H4 (cell line): Measurements from ENCODE around the gene CDYL. TPM values are rescaled to one million over a fixed set of nuclear protein-coding genes. Genes with fewer than 3 reads are reported as not detected.

Experiments used
- DNase-seq: peaks from one replicate; pipeline ENCODE4 v3.0.0-alpha.2; 2015; ENCODE audit warnings: low spot score
- total RNA-seq: library from RNA; depleted of rRNA; stranded (reverse); fragments of >200 nt; shearing (Covaris generic); gene quantifications from 2 replicates; pipeline ENCODE4 v1.2.3, GENCODE V29; 2014

Gene CDYL
- total RNA-seq, 1 experiment from 2014 or later = 16.0 TPM

DNA sequence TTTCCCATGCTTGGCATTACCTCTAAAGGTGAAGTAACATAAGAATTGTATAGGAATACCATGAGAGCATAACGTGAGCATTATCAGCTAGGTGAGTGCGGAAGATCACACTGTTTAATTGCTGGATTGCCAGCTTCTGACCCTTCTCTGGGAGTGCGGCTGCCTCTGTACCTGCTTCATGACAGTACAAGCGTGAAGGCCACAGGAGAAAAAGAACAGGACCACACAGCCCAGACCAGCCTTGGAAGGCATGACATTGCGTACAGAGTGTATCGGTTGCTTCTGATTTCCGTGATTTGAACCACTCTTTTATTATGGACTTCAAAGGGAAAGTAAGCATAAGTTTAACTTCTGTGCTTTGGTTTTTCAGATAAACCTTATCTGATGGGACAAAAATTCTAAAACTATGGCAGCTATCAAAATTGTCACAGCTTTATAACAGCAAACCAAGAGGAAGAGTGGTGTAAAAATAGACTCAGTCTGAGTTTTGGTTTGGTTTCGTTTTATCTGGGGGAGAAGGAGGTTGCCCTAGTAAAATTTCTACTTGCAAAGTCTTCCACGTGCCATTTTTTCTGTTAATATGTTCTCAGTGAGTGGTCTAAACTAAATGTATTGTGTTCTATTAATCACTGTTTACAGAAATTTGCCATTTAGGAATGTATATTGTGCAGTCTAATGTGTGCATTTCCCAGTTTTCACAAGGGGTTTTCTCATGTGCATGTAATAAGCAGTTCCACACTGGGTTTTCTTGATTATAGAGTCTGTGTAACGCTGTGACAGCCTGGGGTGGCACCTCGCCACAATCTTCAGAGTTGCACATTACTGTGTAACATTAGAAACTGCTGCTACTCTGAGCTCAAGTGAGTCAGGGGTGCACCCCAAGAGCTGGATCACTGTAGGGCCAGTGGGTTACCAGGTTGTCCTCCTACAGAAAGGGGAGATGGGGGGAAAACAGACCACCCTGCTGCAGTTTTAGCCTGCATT is 130.4 kb downstream of the CDYL start:
- DNase-seq = no peak

DNA sequence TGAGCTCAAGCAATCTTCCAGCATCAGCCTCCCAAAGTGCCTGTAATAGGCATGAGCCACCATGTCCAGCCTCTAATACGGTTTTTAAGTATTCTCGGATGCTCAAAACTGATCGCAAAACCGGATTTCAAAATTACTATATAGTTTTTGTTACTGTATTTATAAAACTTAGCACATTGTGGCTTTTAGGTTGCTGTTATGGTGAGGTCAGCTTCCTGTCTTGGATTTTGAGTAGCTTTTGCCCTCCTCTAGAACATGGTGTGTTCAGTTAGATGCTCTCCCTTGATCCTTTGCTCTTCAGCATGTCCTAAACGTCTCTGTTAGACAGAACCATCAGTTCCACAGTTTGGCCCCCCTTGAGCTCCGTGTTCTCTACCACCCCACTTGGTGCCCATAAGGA is 131.4 kb downstream of the CDYL start:
- DNase-seq = no peak

DNA sequence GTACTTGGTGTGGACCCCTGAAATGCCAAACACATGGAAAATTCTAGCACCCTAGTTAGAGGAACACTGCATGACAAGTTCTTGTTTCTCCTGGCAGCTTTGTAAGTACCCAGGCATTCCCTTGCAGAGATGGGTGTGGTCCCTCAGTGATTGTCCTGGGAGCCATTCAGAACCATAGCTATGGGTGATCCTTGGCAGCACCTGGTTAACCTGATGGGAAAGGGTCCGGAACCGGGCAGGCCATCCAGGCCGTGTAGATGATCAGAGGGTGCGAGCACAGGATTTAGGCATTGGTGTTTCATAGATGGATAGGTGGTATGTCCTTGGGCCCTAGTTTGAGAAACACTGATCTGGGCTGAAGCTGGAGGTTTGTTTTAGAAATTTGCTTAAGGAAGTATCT is 131.9 kb downstream of the CDYL start:
- no peak for DNase-seq

DNA sequence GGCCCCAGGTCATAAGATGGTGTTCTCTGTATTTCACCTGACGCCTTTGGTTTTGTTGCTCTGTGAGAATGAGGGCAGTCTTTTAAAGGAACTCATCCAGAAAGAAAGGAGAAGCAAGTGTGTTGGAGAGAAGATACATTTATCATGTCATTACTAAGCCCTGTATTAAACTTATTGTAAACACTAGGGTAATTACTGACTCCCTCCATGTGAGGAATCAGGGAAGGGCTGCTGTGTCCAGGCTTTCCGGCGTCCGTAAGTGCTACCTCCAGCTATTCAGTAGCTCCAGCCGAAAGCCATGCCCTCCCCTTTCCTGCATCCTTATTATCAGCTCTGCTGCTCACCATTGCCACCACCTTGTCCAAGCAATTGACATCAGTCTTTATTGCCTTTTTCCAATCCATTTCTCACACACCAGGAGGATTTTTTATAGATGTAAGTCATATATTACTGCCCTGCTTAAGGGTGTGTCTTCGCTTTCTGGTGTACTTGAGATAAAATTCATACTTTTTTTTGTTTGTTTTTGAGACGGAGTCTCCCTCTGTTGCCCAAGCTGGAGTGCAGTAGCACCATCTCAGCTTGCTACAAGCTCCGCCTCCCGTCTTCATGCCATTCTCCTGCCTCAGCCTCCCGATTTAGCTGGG is 133.0 kb downstream of the CDYL start:
- DNase-seq = no peak

DNA sequence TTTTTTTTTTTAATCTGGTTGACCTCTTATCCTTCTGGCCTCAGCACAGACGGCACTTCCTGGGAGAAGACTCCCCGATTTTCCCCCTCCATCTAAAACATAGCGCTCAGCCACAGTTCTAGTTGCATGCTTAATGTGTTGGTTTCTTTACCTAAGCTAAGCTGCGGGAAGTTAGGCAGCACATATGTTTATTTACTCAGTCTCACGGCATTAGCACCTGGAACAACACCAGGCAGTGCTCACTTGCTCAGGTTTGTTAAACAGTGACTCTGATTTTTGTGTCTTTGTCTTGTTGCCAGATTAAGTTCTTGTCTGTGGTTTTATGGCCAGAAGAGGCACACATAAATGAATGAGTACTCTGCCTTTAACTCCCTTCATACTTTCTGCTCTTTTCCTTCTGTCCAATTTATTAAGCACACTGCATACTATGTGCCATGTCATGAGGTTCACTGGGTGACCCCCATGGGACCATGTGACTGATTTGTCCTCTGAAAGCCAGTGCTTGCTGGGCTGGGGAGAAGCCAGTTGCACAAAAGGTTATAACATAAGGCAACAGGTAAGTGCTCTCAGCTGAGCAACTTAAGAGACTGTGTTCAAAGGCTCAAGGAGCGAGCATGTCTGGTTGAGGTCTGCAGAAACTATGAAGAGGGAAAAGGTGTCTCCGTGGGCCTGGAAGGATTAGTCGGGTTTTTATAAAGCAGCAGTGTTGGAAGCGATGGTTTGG is 134.0 kb downstream of the CDYL start:
- DNase-seq = peak; percentile 49

DNA sequence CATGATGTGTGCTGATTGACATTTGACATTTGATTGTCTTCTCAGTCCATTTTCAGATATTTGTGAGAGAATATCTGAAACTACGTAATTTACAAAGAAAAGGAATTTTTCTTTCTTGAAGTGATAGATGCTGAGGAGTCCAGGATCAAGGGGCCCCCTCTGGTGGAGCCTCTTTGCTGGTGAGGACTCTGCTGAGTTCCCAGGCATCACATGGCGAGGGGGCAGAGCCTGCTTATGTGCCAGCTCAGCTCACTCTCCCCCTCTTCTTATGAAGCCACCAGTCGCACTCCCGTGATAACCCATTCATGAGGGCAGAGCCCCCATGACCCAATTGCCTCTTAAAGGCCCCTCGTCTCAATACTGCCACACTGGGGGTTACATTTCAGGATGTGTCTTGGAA is 136.4 kb downstream of the CDYL start:
- no peak for DNase-seq

DNA sequence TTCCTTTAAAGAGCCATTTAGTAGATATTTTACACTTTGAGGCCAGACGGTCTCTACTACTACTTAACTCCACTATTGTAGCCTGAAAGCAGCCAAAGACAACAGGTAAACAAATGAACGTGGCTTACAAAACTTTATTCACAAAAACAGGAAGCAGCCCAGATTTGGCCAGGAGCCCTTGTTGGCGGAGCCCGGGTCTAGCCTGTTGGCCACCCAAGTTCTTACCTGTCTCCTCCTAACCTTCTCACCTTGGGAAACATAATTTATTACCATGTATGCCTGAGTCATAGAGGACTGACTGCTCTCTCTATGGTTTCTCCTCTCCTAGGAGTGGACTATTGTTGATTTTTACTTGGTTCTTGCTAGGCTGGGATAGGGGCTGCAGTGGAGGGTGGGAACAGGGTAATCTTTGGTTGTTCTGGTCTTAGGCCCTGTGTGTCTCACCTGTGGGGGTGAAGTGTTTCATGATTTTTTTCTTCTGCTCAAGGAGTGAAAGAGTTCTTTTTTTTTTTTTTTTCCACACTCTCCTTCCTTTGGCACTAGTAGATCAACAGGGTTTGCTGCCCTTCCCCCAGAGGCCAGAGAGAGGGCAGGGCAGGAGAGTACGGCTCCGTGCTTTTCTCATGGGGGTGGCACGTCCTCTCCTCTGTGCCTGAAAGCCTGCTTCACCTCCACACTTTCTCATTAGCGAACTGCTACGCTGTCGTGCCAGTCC is 137.7 kb downstream of the CDYL start:
- no peak for DNase-seq

DNA sequence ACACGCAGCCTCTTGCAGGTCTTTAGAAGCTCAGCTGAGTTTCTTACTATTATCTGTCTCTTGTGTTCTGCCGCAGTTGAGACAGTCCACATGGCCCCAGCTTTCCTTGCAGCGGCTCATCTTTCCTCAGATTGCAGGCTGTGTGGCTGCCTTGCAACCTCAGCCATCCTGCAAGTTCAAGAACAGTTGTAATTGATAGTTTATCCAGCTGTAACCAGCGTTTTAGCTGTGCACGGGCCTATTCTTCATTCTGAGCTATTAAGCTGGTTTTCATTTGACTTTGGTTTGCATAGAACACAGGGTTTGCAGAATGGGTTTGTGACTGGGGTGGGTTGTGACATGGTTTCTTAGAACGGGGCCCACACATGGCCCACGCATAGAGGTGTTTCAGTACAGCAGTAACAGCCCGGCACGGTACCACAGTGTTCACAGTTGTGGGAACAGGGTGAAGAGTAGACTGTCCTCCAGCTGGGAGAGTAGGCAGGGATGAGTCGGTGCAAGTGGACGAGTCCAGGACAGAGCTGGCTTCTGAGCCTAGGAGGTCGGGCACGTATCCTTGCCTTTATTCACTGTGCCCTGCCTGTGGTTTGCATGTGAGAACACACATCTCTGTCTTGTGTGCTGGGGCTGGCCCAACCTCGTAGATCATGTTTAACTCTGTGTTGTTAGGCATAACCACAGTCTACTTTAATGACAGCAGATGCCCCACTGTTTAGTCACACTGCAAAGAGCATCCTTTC is 138.4 kb downstream of the CDYL start:
- DNase-seq = no peak

DNA sequence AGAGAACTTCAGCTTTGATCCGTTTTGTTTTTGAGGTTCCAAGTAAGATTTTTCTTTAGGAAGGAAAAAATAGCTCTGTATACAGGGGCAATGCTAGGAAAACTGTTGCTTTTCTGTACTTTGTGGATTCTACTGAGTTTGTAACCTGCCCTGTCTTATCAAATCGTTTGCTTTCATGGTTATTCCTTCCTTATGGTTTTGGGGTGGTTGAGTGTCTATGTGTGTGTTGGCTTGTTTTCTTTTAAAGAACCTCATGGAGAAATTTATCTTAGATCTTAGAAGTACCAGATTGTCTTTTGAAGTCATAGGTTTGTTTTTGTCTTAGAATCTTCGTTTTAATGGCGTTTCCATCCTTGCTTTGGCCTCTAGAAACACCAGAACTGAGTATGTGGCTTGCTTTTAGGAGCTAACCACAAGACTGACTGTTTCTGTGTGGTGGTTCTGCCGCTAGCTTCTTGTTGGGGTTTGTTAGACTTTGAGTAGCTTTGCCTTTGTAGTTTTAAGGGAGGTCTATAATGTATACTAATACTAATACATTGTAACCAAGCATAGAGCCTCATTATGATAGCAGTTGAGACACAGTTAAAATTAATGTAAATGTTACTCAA is 140.9 kb downstream of the CDYL start:
- DNase-seq = no peak

DNA sequence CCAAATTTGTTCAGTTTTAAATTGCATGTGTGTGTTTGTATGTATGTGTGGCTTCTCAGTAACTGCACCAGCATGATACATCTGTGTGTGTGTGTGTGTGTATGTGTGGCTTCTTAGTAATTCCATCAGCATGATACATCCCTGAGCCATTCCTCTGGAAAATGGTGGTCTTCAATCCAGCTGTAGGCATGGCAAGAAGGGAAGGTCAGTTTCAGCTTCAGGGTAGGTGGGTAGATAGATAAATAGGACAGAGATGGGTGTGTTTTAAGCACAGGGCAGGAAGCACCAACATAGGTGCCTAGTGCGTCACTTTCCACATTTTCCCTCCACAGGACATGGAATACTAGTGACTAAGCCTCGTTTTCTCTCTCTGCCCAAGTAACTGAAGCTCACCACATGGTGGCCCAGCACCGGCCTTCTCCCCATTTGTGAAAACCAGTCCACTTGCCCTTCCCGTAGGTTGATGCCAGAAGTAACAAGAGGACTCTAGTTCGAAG is 144.8 kb downstream of the CDYL start:
- no peak for DNase-seq

DNA sequence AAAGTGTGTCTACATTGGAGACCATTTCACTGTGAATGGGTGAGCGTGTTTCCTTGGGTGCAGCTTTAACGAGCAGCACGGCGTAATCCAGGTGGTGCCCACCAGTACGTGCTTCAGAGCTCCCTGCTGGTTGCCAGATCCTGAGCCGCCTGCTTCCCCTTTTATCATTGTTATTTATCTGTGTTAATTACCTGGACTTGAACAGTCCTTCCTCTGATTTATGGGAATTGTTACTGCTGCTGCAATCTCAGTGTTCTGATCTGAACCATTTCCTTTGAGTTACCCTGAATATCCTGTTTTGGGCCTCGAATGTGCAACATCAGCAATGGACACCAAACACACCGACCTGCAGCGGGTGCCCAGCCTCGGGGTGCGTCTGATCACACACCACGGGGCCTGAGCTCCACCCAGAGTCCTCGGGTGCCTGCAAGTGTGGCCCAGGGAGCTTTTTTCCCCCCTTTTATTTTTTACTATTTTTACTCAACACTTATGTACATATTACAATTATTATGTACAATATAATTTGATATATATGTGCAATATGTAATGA is 146.4 kb downstream of the CDYL start:
- no peak for DNase-seq

DNA sequence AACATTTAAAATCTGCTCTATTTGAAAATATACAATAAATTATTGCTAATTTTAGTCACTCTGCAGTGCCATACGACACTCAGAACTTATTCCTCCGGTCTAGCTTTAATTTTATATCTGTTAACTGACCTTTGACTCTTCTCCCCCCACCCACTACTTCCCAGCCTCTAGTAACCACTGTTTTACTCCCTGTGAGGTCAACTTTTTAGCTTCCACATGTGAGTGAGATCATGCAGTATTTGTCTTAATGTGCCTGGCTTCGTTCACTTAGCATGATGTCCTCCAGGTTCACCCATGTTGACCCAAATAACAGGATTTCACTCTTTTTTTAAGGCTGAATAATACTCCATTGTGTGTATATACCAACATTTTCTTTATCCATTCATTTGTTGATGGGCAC is 146.9 kb downstream of the CDYL start:
- DNase-seq = no peak

DNA sequence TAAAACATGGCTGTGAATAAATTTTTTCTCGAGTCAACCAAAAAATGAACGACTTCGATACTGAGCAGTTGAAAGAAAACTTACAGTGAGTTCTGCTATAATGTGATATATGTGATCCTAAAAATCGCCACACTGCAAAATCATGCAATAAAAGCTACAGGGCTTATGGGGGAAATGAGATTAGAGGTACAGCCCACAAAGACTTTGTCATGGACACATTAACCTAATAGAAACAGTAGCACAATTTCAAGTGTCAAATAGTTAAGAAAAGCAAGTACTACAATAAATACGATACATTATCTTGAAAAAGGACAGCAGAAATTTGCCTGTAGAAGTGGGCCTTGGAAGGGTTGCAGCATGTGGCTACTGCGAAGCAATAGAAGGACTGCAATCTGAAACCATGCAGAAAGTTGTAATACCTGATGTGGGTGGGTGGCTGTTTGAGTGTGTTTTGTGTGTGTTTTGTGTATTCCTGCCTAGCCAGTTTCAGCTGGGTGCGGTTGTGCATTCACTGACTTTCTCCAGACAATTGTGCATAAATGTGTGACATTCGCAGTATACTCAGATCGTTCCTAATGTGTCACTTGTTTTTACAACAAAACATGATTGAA is 148.6 kb downstream of the CDYL start:
- no peak for DNase-seq

DNA sequence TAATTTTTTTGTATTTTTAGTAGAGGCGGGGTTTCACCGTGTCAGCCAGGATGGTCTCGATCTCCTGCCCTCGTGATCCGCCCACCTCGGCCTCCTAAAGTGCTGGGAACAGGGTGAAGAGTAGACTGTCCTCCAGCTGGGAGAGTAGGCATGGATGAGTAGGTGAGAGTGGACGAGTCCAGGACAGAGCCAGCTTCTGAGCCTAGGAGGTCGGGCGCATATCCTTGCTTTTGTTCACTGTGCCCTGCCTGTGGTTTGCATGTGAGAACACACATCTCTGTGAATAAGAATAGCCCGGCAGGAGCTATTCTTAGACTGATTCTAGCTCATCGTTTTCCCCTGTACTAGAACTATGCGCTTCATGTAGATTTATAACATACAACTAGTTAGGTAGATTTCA is 149.4 kb downstream of the CDYL start:
- DNase-seq = no peak

DNA sequence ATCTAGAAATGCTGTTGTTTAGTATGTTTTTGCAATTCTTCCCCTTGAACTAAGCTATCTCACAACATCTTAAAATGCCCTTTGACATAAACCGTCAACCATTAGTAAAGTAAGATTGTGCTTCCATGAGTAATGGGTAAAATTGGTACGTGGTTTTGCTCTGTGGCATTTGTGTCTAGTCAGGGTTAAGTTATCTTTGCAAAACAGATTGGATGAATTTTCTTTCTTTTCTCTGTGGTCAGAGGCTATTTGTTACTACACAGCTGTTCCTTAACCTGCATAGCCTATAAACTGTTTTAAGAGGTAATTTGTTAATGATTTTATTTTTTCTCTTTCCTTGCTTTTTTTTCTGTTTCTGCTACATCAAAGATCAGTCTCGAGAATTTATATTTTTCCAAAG is 152.2 kb downstream of the CDYL start:
- DNase-seq = peak; percentile 29

DNA sequence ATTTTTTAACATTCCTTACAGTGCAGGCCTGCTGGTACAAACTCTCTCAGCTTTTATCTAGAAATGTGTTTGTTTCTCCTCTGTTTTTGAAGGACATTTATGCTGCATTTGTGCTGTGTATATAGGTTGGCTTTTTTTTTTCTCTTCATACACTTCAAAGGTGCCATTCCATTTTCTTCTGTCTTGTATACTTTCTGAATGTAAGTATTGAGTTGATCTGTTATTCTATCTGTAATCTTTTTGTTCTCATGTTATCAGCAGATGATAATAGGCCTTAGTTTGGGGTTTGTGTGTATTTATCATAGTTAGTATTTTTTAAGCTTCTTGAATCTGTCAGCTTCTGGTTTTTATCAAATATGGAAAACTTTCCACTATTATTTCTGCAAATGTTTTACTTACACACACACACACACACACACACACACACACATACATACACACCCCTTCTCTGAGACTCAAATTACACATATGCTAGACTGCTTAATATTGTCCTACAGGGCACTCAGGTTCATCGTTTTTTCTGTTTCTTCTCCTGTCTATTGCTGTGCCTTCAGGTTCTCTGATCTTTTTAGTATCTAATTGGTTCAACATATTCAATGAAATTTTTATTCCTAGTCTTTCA is 153.0 kb downstream of the CDYL start:
- DNase-seq = no peak

DNA sequence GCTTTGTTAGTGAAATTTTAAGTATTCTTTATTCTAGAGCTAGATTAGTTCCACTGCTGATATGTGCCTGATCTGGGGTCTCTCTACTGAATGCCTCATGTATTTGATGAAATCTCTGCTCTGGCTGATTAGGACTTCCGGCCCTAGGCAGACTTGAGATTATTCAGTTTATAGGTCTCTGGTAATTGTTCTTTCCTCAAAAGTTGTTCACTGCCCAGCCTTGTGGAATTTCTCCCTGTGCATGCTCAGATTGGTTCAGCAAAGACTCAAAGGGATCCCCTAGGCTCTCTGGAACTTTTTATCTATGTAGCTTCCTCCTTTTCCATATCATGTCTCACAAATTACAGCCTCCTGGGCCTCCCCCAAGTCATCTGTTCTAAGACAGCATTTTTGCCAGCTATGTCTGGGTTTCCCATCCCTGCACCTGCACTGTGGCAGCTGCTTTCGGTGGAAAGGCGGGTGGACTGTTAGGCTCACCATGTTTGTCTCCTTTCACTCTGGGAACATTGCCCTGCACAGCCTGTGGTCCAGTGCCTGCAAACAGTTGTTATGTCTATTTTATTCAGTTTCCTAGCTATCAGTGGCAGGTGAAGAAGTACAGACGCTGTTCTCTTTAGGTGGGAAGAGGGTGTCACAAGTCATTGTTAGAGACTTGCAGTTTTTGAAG is 154.0 kb downstream of the CDYL start:
- no peak for DNase-seq

DNA sequence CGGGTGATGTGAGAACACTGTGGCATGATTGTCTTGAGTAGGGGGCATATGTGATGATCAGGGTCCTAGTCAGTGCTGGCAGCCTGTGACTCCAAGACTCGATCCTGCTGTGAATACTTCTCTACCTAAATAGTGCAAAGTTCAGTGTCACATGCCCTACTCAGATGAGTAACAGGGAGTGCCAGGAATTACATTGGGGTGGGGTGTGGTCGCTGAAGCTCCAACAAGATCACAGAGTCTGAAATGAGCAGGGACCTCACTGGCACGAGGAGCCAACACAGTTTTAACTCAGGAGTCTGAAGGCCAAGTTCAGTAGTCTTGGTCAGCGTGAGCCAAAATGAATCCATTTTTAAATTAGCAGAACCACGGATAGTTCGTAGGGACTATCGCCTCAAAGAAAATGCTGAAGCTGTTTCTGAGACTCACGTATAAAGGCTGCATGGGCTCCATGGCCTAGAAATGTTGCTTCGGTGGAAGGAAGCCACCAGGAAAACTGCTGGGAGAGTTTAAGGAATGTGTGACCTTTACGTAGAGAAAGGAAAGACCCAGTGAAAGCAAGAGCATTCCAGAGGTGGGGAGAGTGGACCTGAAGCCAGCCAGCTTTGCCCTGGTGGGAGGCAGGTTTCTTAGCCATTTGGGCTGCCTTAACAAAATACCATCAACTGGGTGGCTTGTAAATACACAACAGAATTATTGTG is 155.5 kb downstream of the CDYL start:
- no peak for DNase-seq
